T-helper 2 cell treated with Interferon-gamma antibody and Interleukin-4, amounts not matched to agents 5 μg/mL and 100 μg/mL, for 36 hours (primary cell): ENCODE measurements around the gene NLGN4X.

Experiments
- DNase-seq: peaks from one replicate; pipeline ENCODE4 v3.0.0; 2021; ENCODE audit warnings: low spot score
- H3K27ac Mint-ChIP-seq: one replicate; pipeline ENCODE4 v1.8.0; 2021; ENCODE audit warnings: mild to moderate bottlenecking, mixed read lengths
- H3K27me3 Mint-ChIP-seq: one replicate; pipeline ENCODE4 v1.8.0; 2021; ENCODE audit warnings: low read depth, mixed read lengths
- H3K36me3 Mint-ChIP-seq: one replicate; pipeline ENCODE4 v1.8.0; 2021; ENCODE audit warnings: low read depth, mixed read lengths
- H3K4me1 Mint-ChIP-seq: one replicate; pipeline ENCODE4 v1.8.0; 2021; ENCODE audit warnings: low read depth, mixed read lengths
- H3K4me3 Mint-ChIP-seq: one replicate; pipeline ENCODE4 v1.8.0; 2022; ENCODE audit warnings: mild to moderate bottlenecking, moderate library complexity, mixed read lengths
- H3K9me3 Mint-ChIP-seq: one replicate; pipeline ENCODE4 v1.8.0; 2021; ENCODE audit warnings: mixed read lengths

The NLGN4X gene

GRCh38 chrX:6120329-6120728 lies 108.3 kb downstream of the NLGN4X start:
- Mint-ChIP-seq H3K9me3 (no peaks in the 10 kb centered on the region), H3K27ac (no peak overlapping the region), H3K4me1 (no peaks in the 10 kb centered on the region), H3K4me3 (no peak overlapping the region), H3K36me3 (no peaks in the 10 kb centered on the region), H3K27me3 (no peaks in the 10 kb centered on the region)
- no peak for DNase-seq

- no peak overlapping the region for H3K27ac Mint-ChIP-seq
- no peaks in the 10 kb centered on the region for H3K27me3 Mint-ChIP-seq
- H3K36me3 Mint-ChIP-seq, result no peaks in the 10 kb centered on the region
- no peaks in the 10 kb centered on the region for H3K4me1 Mint-ChIP-seq
- H3K9me3 Mint-ChIP-seq, result no peaks in the 10 kb centered on the region
- DNase-seq, result no peak
- no peak overlapping the region for H3K4me3 Mint-ChIP-seq
These were observed 133.2 kb downstream of the NLGN4X start for GRCh38 chrX:6095469-6095868.

GRCh38 chrX:6074532-6074931 lies 154.1 kb downstream of the NLGN4X start:
- no peak for DNase-seq
- no peaks in the 10 kb centered on the region for H3K27me3 Mint-ChIP-seq
- H3K36me3 Mint-ChIP-seq, result no peaks in the 10 kb centered on the region
- H3K4me1 Mint-ChIP-seq, result no peaks in the 10 kb centered on the region
- no peaks in the 10 kb centered on the region for H3K9me3 Mint-ChIP-seq
- no peak overlapping the region for H3K27ac Mint-ChIP-seq
- no peak overlapping the region for H3K4me3 Mint-ChIP-seq

- H3K4me1 Mint-ChIP-seq, result no peaks in the 10 kb centered on the region
- no peaks in the 10 kb centered on the region for H3K36me3 Mint-ChIP-seq
- no peaks in the 10 kb centered on the region for H3K9me3 Mint-ChIP-seq
- no peak overlapping the region for H3K4me3 Mint-ChIP-seq
- DNase-seq, result no peak
- no peak overlapping the region for H3K27ac Mint-ChIP-seq
- H3K27me3 Mint-ChIP-seq, result no peaks in the 10 kb centered on the region
These were observed 156.9 kb downstream of the NLGN4X start for GRCh38 chrX:6071731-6072130.

- DNase-seq, result no peak
- Mint-ChIP-seq H3K4me3 (no peak overlapping the region), H3K9me3 (no peaks in the 10 kb centered on the region), H3K27me3 (no peaks in the 10 kb centered on the region), H3K36me3 (no peaks in the 10 kb centered on the region), H3K4me1 (no peaks in the 10 kb centered on the region), H3K27ac (no peak overlapping the region)
These were observed 161.1 kb downstream of the NLGN4X start for GRCh38 chrX:6067600-6067999.

GRCh38 chrX:6053141-6053540 lies 175.5 kb downstream of the NLGN4X start:
- DNase-seq, result no peak
- Mint-ChIP-seq H3K36me3 (no peaks in the 10 kb centered on the region), H3K9me3 (no peaks in the 10 kb centered on the region), H3K27ac (no peak overlapping the region), H3K4me3 (no peak overlapping the region), H3K27me3 (no peaks in the 10 kb centered on the region), H3K4me1 (no peaks in the 10 kb centered on the region)

- no peak overlapping the region for H3K27ac Mint-ChIP-seq
These were observed 176.4 kb downstream of the NLGN4X start for GRCh38 chrX:6052111-6052745.

GRCh38 chrX:6049132-6049531 lies 179.5 kb downstream of the NLGN4X start:
- Mint-ChIP-seq H3K4me1 (no peaks in the 10 kb centered on the region), H3K27ac (no peak overlapping the region), H3K4me3 (no peak overlapping the region), H3K9me3 (no peaks in the 10 kb centered on the region), H3K27me3 (no peaks in the 10 kb centered on the region), H3K36me3 (no peaks in the 10 kb centered on the region)
- no peak for DNase-seq

More at GRCh38 chrX:6052111-6052745, 176.4 kb downstream of the NLGN4X start:
- Mint-ChIP-seq H3K9me3 (no peaks in the 10 kb centered on the region), H3K36me3 (no peaks in the 10 kb centered on the region), H3K27me3 (no peaks in the 10 kb centered on the region), H3K4me3 (no peak overlapping the region), H3K4me1 (no peaks in the 10 kb centered on the region)
- DNase-seq, result no peak

- H3K4me3 Mint-ChIP-seq, result no peak overlapping the region
- no peak overlapping the region for H3K27ac Mint-ChIP-seq
- DNase-seq, result no peak
- H3K36me3 Mint-ChIP-seq, result no peaks in the 10 kb centered on the region
- H3K27me3 Mint-ChIP-seq, result no peaks in the 10 kb centered on the region
- H3K9me3 Mint-ChIP-seq, result no peaks in the 10 kb centered on the region
- no peaks in the 10 kb centered on the region for H3K4me1 Mint-ChIP-seq
These were observed 187.0 kb downstream of the NLGN4X start for GRCh38 chrX:6041630-6042029.

- Mint-ChIP-seq H3K4me3 (no peak overlapping the region), H3K27me3 (no peaks in the 10 kb centered on the region), H3K9me3 (no peaks in the 10 kb centered on the region), H3K4me1 (no peaks in the 10 kb centered on the region), H3K36me3 (no peaks in the 10 kb centered on the region), H3K27ac (no peak overlapping the region)
- DNase-seq, result no peak
These were observed 199.7 kb downstream of the NLGN4X start for GRCh38 chrX:6029014-6029413.

- Mint-ChIP-seq H3K4me3 (no peak overlapping the region), H3K36me3 (no peaks in the 10 kb centered on the region), H3K27me3 (no peaks in the 10 kb centered on the region), H3K27ac (no peak overlapping the region), H3K4me1 (no peaks in the 10 kb centered on the region), H3K9me3 (no peaks in the 10 kb centered on the region)
- no peak for DNase-seq
These were observed 201.7 kb downstream of the NLGN4X start for GRCh38 chrX:6026980-6027379.

GRCh38 chrX:6026429-6026828 lies 202.2 kb downstream of the NLGN4X start:
- no peak overlapping the region for H3K4me3 Mint-ChIP-seq
- no peaks in the 10 kb centered on the region for H3K4me1 Mint-ChIP-seq
- H3K27me3 Mint-ChIP-seq, result no peaks in the 10 kb centered on the region
- no peak overlapping the region for H3K27ac Mint-ChIP-seq
- DNase-seq, result no peak
- no peaks in the 10 kb centered on the region for H3K9me3 Mint-ChIP-seq
- H3K36me3 Mint-ChIP-seq, result no peaks in the 10 kb centered on the region

GRCh38 chrX:6024204-6024603 lies 204.5 kb downstream of the NLGN4X start:
- Mint-ChIP-seq H3K27me3 (no peaks in the 10 kb centered on the region), H3K9me3 (no peaks in the 10 kb centered on the region), H3K27ac (no peak overlapping the region), H3K4me3 (no peak overlapping the region), H3K36me3 (no peaks in the 10 kb centered on the region), H3K4me1 (no peaks in the 10 kb centered on the region)
- DNase-seq, result no peak

GRCh38 chrX:6021316-6022091 lies 207.2 kb downstream of the NLGN4X start:
- H3K9me3 Mint-ChIP-seq, result no peaks in the 10 kb centered on the region
- no peaks in the 10 kb centered on the region for H3K4me1 Mint-ChIP-seq
- DNase-seq, result no peak
- H3K4me3 Mint-ChIP-seq, result no peak overlapping the region
- no peaks in the 10 kb centered on the region for H3K36me3 Mint-ChIP-seq
- no peaks in the 10 kb centered on the region for H3K27me3 Mint-ChIP-seq
- H3K27ac Mint-ChIP-seq, result no peak overlapping the region

- H3K4me1 Mint-ChIP-seq, result no peaks in the 10 kb centered on the region
- H3K9me3 Mint-ChIP-seq, result no peaks in the 10 kb centered on the region
- H3K27me3 Mint-ChIP-seq, result no peaks in the 10 kb centered on the region
- no peaks in the 10 kb centered on the region for H3K36me3 Mint-ChIP-seq
- no peak overlapping the region for H3K27ac Mint-ChIP-seq
- DNase-seq, result no peak
- H3K4me3 Mint-ChIP-seq, result no peak overlapping the region
These were observed 209.6 kb downstream of the NLGN4X start for GRCh38 chrX:6019076-6019475.
